ENCODE data around the gene BSN. TPM values are rescaled to one million over a fixed set of nuclear protein-coding genes. Genes with fewer than 3 reads are reported as not detected.

Gene BSN
- total RNA-seq, 2 experiments from 2014 or later, result 0.03 to 0.27 TPM

DNA sequence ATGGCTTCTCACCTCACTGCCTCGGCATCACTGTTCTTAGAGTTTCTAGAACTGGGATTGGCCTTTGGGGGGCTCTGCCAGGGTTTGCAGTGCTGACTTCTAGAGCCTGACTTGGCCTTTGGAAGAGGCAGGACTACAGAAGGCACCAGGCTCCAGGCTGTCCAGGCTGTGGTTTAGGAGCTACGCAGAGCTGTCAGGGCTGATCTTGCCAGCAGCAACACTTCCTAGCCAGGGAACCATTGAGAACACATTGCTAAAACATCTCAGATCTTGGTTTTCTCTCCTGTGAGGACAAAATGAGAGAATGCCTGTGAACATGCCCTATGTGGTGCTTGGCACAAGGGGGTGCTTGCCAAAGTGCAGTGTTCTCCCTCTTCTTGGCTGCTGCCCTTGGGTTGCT lies 85.3 kb downstream of the BSN start:
- Histone ChIP-seq H4K20me1 (ENCODE audit: insufficient read depth, low read length) (no peaks in the 10 kb centered on the region), H3K9me2 (ENCODE audit: insufficient read depth, low read length) (no peaks in the 10 kb centered on the region), H3K79me2 (ENCODE audit: insufficient read depth, low read depth, low read length) (no peaks in the 10 kb centered on the region), H3K9me3 (ENCODE audit: low read length) (no peaks in the 10 kb centered on the region), H3K4me1 (ENCODE audit: insufficient read depth, low read length, poor library complexity, severe bottlenecking) (no peaks in the 10 kb centered on the region), H3K36me3 (ENCODE audit: insufficient read depth, low read length) (no peaks in the 10 kb centered on the region), H3K27ac (ENCODE audit: low read depth, low read length, poor library complexity, severe bottlenecking) (no peak overlapping the region), H2AFZ (ENCODE audit: low read length) (no peak overlapping the region), H3K4me3 (ENCODE audit: low read depth, low read length, poor library complexity, severe bottlenecking) (no peak overlapping the region), H3K4me2 (ENCODE audit: low read length) (no peak overlapping the region)
- CTCF ChIA-PET (ENCODE audit: unreplicated experiment), result no interaction called here
- intact Hi-C loops (cut with micrococcal nuclease; ENCODE audit: unreplicated experiment), result no loop called here
- TF ChIP-seq EZH2phosphoT487 (IDR thresholded peaks at IDR 0.05; ENCODE audit: borderline replicate concordance, low read depth, low read length), result no peak
- TF ChIP-seq, protein P1, sequence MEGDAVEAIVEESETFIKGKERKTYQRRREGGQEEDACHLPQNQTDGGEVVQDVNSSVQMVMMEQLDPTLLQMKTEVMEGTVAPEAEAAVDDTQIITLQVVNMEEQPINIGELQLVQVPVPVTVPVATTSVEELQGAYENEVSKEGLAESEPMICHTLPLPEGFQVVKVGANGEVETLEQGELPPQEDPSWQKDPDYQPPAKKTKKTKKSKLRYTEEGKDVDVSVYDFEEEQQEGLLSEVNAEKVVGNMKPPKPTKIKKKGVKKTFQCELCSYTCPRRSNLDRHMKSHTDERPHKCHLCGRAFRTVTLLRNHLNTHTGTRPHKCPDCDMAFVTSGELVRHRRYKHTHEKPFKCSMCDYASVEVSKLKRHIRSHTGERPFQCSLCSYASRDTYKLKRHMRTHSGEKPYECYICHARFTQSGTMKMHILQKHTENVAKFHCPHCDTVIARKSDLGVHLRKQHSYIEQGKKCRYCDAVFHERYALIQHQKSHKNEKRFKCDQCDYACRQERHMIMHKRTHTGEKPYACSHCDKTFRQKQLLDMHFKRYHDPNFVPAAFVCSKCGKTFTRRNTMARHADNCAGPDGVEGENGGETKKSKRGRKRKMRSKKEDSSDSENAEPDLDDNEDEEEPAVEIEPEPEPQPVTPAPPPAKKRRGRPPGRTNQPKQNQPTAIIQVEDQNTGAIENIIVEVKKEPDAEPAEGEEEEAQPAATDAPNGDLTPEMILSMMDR (conservative IDR thresholded peaks at IDR 0.05; ENCODE audit: low read length), result no peak
- POLR2A ChIA-PET, result no interaction called here
- no peak for DNase-seq (ENCODE audit: low spot score)
- no TSS peak for BruUV-seq (replicated peaks)

- TF ChIP-seq, protein P1 (conservative IDR thresholded peaks at IDR 0.05; ENCODE audit: low read length), result no peak
- no peak for TF ChIP-seq EZH2phosphoT487 (IDR thresholded peaks at IDR 0.05; ENCODE audit: borderline replicate concordance, low read depth, low read length)
- H3K4me3 ChIP-seq (ENCODE audit: low read depth, low read length, poor library complexity, severe bottlenecking), result no peak overlapping the region
- POLR2A ChIA-PET, result interaction anchor here (0.6 kb wide), 1 partner anchor 159 kb away, joined by 5 read pairs; no protein-coding TSS in a partner anchor
- H3K4me2 ChIP-seq (ENCODE audit: low read length), result no peak overlapping the region
- no peaks in the 10 kb centered on the region for H3K79me2 ChIP-seq (ENCODE audit: insufficient read depth, low read depth, low read length)
- DNase-seq (ENCODE audit: low spot score), result no peak
- no peak overlapping the region for H2AFZ ChIP-seq (ENCODE audit: low read length)
- no peaks in the 10 kb centered on the region for H3K9me3 ChIP-seq (ENCODE audit: low read length)
- BruUV-seq (replicated peaks), result no TSS peak
- intact Hi-C loops (cut with micrococcal nuclease; ENCODE audit: unreplicated experiment), result no loop called here
- H3K9me2 ChIP-seq (ENCODE audit: insufficient read depth, low read length), result no peaks in the 10 kb centered on the region
- H3K27ac ChIP-seq (ENCODE audit: low read depth, low read length, poor library complexity, severe bottlenecking), result no peak overlapping the region
- H3K36me3 ChIP-seq (ENCODE audit: insufficient read depth, low read length), result no peaks in the 10 kb centered on the region
- CTCF ChIA-PET (ENCODE audit: unreplicated experiment), result no interaction called here
- H4K20me1 ChIP-seq (ENCODE audit: insufficient read depth, low read length), result no peaks in the 10 kb centered on the region
- no peaks in the 10 kb centered on the region for H3K4me1 ChIP-seq (ENCODE audit: insufficient read depth, low read length, poor library complexity, severe bottlenecking)
These were observed 87.0 kb downstream of the BSN start for GRCh38 chr3:49641292-49641691.

- Histone ChIP-seq H2AFZ (ENCODE audit: low read length) (no peak overlapping the region), H3K9me3 (ENCODE audit: low read length) (no peaks in the 10 kb centered on the region), H3K27ac (ENCODE audit: low read depth, low read length, poor library complexity, severe bottlenecking) (no peak overlapping the region), H3K79me2 (ENCODE audit: insufficient read depth, low read depth, low read length) (no peaks in the 10 kb centered on the region), H3K4me2 (ENCODE audit: low read length) (no peak overlapping the region), H3K4me1 (ENCODE audit: insufficient read depth, low read length, poor library complexity, severe bottlenecking) (no peaks in the 10 kb centered on the region), H4K20me1 (ENCODE audit: insufficient read depth, low read length) (no peaks in the 10 kb centered on the region), H3K9me2 (ENCODE audit: insufficient read depth, low read length) (no peaks in the 10 kb centered on the region), H3K4me3 (ENCODE audit: low read depth, low read length, poor library complexity, severe bottlenecking) (no peak overlapping the region), H3K36me3 (ENCODE audit: insufficient read depth, low read length) (no peaks in the 10 kb centered on the region)
- DNase-seq (ENCODE audit: low spot score), result no peak
- ChIA-PET CTCF (ENCODE audit: unreplicated experiment) (no interaction called here), POLR2A (interaction anchor here (0.6 kb wide), 2 partner anchors 158 to 1513 kb away, joined by 3 to 5 read pairs; no protein-coding TSS in a partner anchor)
- TF ChIP-seq EZH2phosphoT487 (IDR thresholded peaks at IDR 0.05; ENCODE audit: borderline replicate concordance, low read depth, low read length), result no peak
- TF ChIP-seq, protein P1 (conservative IDR thresholded peaks at IDR 0.05; ENCODE audit: low read length), result no peak
- intact Hi-C loops (cut with micrococcal nuclease; ENCODE audit: unreplicated experiment), result no loop called here
- no TSS peak for BruUV-seq (replicated peaks)
These were observed 87.8 kb downstream of the BSN start for GRCh38 chr3:49641921-49642707.

Measured in OCI-LY7 (cell line).